Common myeloid progenitor, CD34-positive (primary cell): ENCODE data around the gene EIF3C.
"Not testable (repeated sequence)": the region's sequence is repeated elsewhere in the genome, so short reads cannot be mapped to it uniquely, and the experiment has no call there.

ENCODE experiments used
- CTCF ChIA-PET: fragments of 350-600 bp; sonication (Branson Sonifier 250); formaldehyde crosslinking; loops from one replicate; lab custom pipeline; 2021; ENCODE audit warnings: antibody characterized with exemption; lab: Charles Lee
- POLR2A ChIA-PET: fragments of 350-600 bp; sonication (Branson Sonifier 250); formaldehyde crosslinking; loops from one replicate; lab custom pipeline; 2021; ENCODE audit warnings: antibody characterized with exemption; lab: Charles Lee
- DNase-seq, 3 donors: peaks; one replicate each; pipeline versions ENCODE4 v3.0.0 to v3.0.0-alpha.2; 2013
- H3K27ac ChIP-seq, 2 experiments: 1 replicate in 1 of 2; 2 replicates in 1 of 2; pipeline ENCODE4 v1.7.0; 2013; ENCODE audit warnings: inconsistent platforms in 2 of 2, low read length in 2 of 2, mild to moderate bottlenecking in 2 of 2, low read depth in 1 of 2, moderate library complexity in 1 of 2; ENCODE audit not compliant: severe bottlenecking in 2 of 2, insufficient read depth in 1 of 2, poor library complexity in 1 of 2
- H3K27me3 ChIP-seq, 5 experiments: replicated peaks in 2 of 5; 1 replicate in 3 of 5; 2 replicates in 2 of 5; pipeline versions ENCODE4 v1.6.1 to v1.7.0; 2013; ENCODE audit warnings: low read length in 4 of 5, mild to moderate bottlenecking in 2 of 5, moderate library complexity in 2 of 5, inconsistent platforms in 1 of 5; ENCODE audit not compliant: insufficient read depth in 5 of 5, control insufficient read depth in 4 of 5
- H3K36me3 ChIP-seq, 4 experiments: 1 replicate in 2 of 4; 2 replicates in 2 of 4; pipeline versions ENCODE4 v1.6.1 to v1.7.0; 2013; ENCODE audit warnings: low read length in 3 of 4, control low read depth in 1 of 4, mild to moderate bottlenecking in 1 of 4; ENCODE audit not compliant: control insufficient read depth in 4 of 4, insufficient read depth in 4 of 4
- H3K4me1 ChIP-seq, 4 experiments: 1 replicate in 3 of 4; 2 replicates in 1 of 4; pipeline versions ENCODE4 v1.6.1 to v1.7.1; 2013; ENCODE audit warnings: low read length in 3 of 4, mild to moderate bottlenecking in 3 of 4, control low read depth in 1 of 4, inconsistent platforms in 1 of 4, moderate library complexity in 1 of 4; ENCODE audit not compliant: control insufficient read depth in 4 of 4, insufficient read depth in 4 of 4; ENCODE audit errors: control extremely low read depth in 1 of 4
- H3K4me3 ChIP-seq, 7 experiments: 1 replicate in 4 of 7; 2 replicates in 3 of 7; pipeline versions ENCODE4 v1.5.1 to v1.7.0; 2013; ENCODE audit warnings: mild to moderate bottlenecking in 7 of 7, low read length in 6 of 7, moderate library complexity in 6 of 7, inconsistent platforms in 2 of 7, low read depth in 2 of 7, control low read depth in 1 of 7; ENCODE audit not compliant: insufficient read depth in 4 of 7, control insufficient read depth in 1 of 7; ENCODE audit errors: extremely low read depth in 1 of 7
- H3K9me3 ChIP-seq, 5 experiments: 1 replicate in 4 of 5; 2 replicates in 1 of 5; pipeline versions ENCODE4 v1.6.1 to v1.7.1; 2013; ENCODE audit warnings: low read length in 4 of 5, mild to moderate bottlenecking in 2 of 5, inconsistent platforms in 1 of 5, low read depth in 1 of 5, moderate library complexity in 1 of 5; ENCODE audit not compliant: control insufficient read depth in 4 of 5, insufficient read depth in 2 of 5; ENCODE audit errors: control extremely low read depth in 1 of 5
- WGBS: methylation state at CpG from one replicate; pipeline ENCODE4 v1.1.5; 2013; ENCODE audit not compliant: insufficient coverage; 5-methylcytosine and 5-hydroxymethylcytosine counted together

EIF3C gene

GRCh38 chr16:28750469-28751067 lies 39.3 kb downstream of the EIF3C start:
- H3K4me1 ChIP-seq, H3K27ac ChIP-seq, H3K27me3 ChIP-seq, CTCF ChIA-PET, H3K4me3 ChIP-seq, H3K36me3 ChIP-seq, POLR2A ChIA-PET, H3K9me3 ChIP-seq, DNase-seq: not testable (repeated sequence)
- WGBS, result no CpG with 5 or more reads among the region's 48 CpGs

- DNase-seq, POLR2A ChIA-PET: not testable (repeated sequence)
Observed at GRCh38 chr16:28751487-28751886, 40.2 kb downstream of the EIF3C start, which contains the start of gene NPIPB9. Gene NPIPB9, plus strand, starts transcription at chr16:28751787.

GRCh38 chr16:28781697-28782096 lies 70.4 kb downstream of the EIF3C start:
- WGBS, result no CpG with 5 or more reads among the region's 6 CpGs
- H3K4me1 ChIP-seq, result not testable (repeated sequence)

More at GRCh38 chr16:28751487-28751886, 40.2 kb downstream of the EIF3C start, which contains the start of gene NPIPB9:
- H3K27ac ChIP-seq, H3K4me1 ChIP-seq, H3K9me3 ChIP-seq, H3K27me3 ChIP-seq, H3K4me3 ChIP-seq, H3K36me3 ChIP-seq, CTCF ChIA-PET: not testable (repeated sequence)
- no CpG with 5 or more reads among the region's 5 CpGs for WGBS

GRCh38 chr16:28782357-28782756 lies 71.1 kb downstream of the EIF3C start:
- H3K4me1 ChIP-seq, CTCF ChIA-PET: not testable (repeated sequence)
- WGBS, result no CpG with 5 or more reads among the region's 4 CpGs

More at GRCh38 chr16:28781697-28782096, 70.4 kb downstream of the EIF3C start:
- CTCF ChIA-PET, H3K36me3 ChIP-seq, H3K9me3 ChIP-seq, H3K27ac ChIP-seq, H3K4me3 ChIP-seq, POLR2A ChIA-PET, DNase-seq, H3K27me3 ChIP-seq: not testable (repeated sequence)

More at GRCh38 chr16:28782357-28782756, 71.1 kb downstream of the EIF3C start:
- H3K9me3 ChIP-seq, H3K36me3 ChIP-seq, H3K27ac ChIP-seq, H3K4me3 ChIP-seq, POLR2A ChIA-PET, DNase-seq, H3K27me3 ChIP-seq: not testable (repeated sequence)
